ENCODE data around the gene FAM131C.
"Not testable (repeated sequence)": the region's sequence is repeated elsewhere in the genome, so short reads cannot be mapped to it uniquely, and the experiment has no call there.

FAM131C gene

DNA sequence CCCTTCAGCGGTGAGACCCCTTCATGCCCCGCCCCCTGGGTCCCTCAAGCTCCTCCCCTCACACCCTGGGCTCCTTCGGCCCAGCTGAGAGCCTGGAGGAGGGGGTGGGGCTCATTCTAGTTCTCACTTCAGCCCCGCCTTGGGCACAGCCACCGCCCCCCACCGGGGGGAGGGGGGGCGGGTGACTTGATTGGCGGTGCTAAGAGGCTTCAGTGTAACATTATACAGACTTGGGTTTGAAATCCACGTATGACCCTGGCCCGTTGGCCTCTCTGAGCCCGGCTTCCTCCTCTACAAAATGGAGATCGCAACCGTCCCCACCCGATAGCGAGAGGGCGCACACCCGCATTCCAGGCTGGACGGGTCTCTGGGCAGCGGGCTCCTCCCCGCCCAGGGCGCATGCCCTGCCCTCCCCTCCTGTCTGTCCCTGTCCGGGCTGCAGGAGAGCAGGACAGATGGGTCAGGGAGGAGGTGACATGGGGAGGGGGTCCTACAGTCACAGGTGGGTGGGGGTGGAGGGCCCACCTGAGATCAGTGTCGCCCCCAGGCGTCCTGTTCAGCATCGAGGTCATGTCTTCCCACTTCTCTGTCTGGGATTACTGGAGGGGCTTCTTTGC, 24.8 kb downstream of the FAM131C start:
- DNase-seq (ENCODE audit: low read depth), result peak; percentile 10
- TF ChIP-seq, protein P1, sequence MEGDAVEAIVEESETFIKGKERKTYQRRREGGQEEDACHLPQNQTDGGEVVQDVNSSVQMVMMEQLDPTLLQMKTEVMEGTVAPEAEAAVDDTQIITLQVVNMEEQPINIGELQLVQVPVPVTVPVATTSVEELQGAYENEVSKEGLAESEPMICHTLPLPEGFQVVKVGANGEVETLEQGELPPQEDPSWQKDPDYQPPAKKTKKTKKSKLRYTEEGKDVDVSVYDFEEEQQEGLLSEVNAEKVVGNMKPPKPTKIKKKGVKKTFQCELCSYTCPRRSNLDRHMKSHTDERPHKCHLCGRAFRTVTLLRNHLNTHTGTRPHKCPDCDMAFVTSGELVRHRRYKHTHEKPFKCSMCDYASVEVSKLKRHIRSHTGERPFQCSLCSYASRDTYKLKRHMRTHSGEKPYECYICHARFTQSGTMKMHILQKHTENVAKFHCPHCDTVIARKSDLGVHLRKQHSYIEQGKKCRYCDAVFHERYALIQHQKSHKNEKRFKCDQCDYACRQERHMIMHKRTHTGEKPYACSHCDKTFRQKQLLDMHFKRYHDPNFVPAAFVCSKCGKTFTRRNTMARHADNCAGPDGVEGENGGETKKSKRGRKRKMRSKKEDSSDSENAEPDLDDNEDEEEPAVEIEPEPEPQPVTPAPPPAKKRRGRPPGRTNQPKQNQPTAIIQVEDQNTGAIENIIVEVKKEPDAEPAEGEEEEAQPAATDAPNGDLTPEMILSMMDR (IDR thresholded peaks at IDR 0.05; ENCODE audit: insufficient read depth, low read depth, low read length, missing control alignments), result no peak
- peak overlapping the region; percentile 35 for H3K4me3 ChIP-seq (ENCODE audit: low read length)

DNA sequence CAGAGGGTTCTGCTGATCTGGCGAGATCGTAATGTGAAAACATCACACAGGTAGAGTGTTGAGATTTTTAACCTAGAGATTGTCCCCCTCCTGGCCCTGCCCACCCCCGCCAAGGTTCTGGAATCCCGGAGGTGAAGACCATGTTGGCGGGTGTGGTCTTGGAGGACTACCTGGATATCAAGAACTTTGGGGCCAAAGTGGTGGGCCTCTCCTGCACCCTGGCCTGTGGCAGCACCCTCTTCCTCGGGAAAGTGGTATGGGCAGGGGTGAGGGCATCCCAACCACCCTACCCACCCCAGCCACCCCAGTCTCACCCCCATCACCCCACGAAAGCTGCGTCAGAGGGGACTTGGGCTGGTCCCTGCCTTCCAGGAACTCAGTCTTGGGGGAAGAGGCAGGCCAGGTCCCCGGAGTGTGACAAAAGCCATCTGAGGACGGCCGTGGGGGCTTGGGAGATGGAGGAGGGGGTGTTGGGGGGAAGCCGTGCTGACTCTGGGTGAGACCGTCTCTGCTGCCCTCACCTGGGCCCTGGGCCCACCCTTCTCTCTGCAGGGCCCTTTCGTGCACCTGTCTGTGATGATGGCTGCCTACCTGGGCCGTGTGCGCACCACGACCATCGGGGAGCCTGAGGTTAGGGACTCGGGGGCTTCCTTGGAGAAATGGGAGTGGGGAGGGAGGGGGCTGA, 25.5 kb downstream of the FAM131C start:
- no peak for DNase-seq (ENCODE audit: low read depth)
- TF ChIP-seq, protein P1 (IDR thresholded peaks at IDR 0.05; ENCODE audit: insufficient read depth, low read depth, low read length, missing control alignments), result no peak
- no peak overlapping the region for H3K4me3 ChIP-seq (ENCODE audit: low read length)

DNA sequence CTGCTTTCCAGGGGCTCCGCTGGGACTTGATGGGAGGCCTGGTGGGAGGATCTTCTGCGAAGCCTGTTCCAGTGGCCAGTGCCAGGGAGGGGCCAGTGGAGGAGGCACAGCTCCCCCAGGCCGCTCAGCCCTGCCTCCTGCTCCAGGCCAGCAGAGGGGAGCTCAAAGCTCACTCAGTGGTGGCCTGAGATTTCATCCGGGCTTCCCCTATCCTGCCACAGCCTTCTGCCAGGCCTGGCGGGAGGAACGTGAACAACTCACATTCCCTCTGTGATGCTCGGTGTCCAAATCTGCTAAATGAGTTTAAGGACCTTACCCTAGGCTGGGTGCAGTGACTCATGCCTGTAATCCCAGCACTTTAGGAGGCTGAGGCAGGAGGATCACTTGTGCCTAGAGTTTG, 26.6 kb downstream of the FAM131C start:
- H3K4me3 ChIP-seq (ENCODE audit: low read length), result no peak overlapping the region
- DNase-seq (ENCODE audit: low read depth), result peak; percentile 24
- TF ChIP-seq, protein P1 (IDR thresholded peaks at IDR 0.05; ENCODE audit: insufficient read depth, low read depth, low read length, missing control alignments), result no peak

DNA sequence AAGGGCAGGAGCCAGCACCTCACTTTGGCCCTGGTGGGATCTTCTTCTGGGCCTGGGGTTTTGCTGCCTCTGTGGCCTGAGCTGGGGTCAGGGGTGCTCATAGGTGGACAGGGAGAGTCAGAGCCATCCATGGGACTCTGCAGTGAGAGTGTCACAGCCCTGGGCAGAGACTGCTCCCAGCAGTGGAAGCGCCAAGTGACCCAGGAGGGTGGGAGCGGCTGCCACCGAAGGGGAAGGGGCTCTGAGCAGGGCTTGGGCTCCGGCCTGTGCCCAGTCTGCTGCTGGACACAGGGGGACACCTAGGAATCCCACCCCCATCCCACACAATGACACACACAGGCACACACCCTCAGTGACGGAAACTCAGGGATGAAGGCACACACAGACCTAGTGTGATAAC, 29.5 kb downstream of the FAM131C start:
- no peak overlapping the region for H3K4me3 ChIP-seq (ENCODE audit: low read length)
- no peak for DNase-seq (ENCODE audit: low read depth)
- TF ChIP-seq, protein P1 (IDR thresholded peaks at IDR 0.05; ENCODE audit: insufficient read depth, low read depth, low read length, missing control alignments), result no peak

DNA sequence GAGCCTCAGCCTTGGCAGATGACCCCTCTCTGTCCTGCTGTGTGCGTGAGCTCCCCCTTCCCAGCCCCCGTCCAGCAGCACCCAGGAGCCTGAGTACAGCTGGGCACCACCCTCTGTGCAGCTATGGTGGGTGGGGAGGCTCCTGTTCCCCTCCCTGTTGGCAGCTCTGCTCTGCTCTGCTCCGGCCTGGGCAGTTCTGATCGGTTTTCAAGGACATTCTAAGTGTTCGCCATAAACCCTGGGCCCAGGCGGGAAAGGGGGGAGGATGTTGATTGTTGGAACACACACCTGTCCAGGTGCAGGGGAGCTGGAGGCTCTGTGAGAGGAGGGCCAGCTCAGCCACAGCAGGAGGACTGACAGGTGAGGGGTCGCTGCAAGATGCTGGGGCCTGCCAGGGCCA, 29.9 kb downstream of the FAM131C start, which contains the start of gene CLCNKB:
TSS of gene CLCNKB (plus strand) at position 262 of the 400 bp plus-strand sequence. CDS start 711 bp downstream, outside the sequence.
- TF ChIP-seq, protein P1 (IDR thresholded peaks at IDR 0.05; ENCODE audit: insufficient read depth, low read depth, low read length, missing control alignments), result no peak
- H3K4me3 ChIP-seq (ENCODE audit: low read length), result no peak within 1 kb of the TSS

DNA sequence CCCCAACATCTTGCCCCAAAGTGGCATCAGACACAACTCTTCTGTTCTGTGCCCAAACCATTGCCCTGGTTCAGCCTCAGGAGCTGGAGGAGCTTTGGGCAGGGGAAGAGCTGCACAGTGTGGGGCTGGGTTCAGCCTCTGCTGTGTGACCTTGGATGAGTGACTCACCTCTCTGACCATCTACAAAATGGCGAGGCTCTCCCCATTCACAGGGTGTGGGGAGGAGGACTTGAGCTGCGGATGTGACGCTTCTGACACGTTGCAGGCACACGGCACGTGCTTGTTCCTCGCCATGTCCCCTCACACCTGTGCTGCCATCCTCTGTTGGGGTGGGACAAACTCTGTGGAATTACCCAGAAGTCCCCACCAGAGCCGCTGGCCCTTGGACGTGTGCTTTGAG, 30.8 kb downstream of the FAM131C start:
- H3K4me3 ChIP-seq (ENCODE audit: low read length), result not testable (repeated sequence)

More for the DNA sequence above, 29.9 kb downstream of the FAM131C start, which contains the start of gene CLCNKB:
- no peak for DNase-seq (ENCODE audit: low read depth)

DNA sequence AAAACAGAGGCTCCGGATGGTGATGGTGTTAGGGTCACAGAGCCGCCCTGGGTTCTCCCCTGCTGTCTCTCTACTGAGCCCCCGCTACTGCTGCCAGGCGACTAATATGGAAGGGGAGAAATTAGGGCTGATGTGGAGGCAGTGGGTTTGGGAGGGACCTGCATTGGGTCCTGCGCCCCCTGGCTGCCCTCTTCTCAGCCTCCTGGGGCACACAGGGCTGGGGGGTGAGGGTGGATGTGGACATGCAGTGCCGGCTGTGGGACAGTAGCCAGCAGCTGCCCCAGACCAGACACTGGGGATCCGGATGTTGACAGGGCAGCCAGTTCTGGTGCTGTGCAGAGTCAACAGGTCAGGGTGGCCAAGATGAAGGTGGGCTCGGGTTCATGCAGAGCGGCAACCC, 31.4 kb downstream of the FAM131C start:
- TF ChIP-seq, protein P1 (IDR thresholded peaks at IDR 0.05; ENCODE audit: insufficient read depth, low read depth, low read length, missing control alignments), result no peak
- H3K4me3 ChIP-seq (ENCODE audit: low read length), result no peak overlapping the region
- no peak for DNase-seq (ENCODE audit: low read depth)

More for the DNA sequence above, 30.8 kb downstream of the FAM131C start:
- not testable (repeated sequence) for DNase-seq (ENCODE audit: low read depth)
